ENCODE data around the gene ZFP62. TPM values are rescaled to one million over a fixed set of nuclear protein-coding genes. Genes with fewer than 3 reads are reported as not detected.

ZFP62 gene
- total RNA-seq, 2 experiments from 2014 or later, result 21.2 to 23.7 TPM

GRCh38 chr5:180801596-180802324 lies 59.3 kb downstream of the ZFP62 start:
- Mint-ChIP-seq H3K27ac (peak overlapping the region; percentile 89), H3K27me3 (no peaks in the 10 kb centered on the region), H3K9me3 (no peaks in the 10 kb centered on the region), H3K4me3 (peak overlapping the region; percentile 90), H3K4me1 (peaks cover 71% of the 10 kb centered on the region), H3K36me3 (peaks cover 58% of the 10 kb centered on the region)
- no peak for DNase-seq

- no peaks in the 10 kb centered on the region for H3K27me3 Mint-ChIP-seq
- H3K9me3 Mint-ChIP-seq, result no peaks in the 10 kb centered on the region
- peaks cover 70% of the 10 kb centered on the region for H3K4me1 Mint-ChIP-seq
- no peak for DNase-seq
- peak overlapping the region; percentile 89 for H3K27ac Mint-ChIP-seq
- H3K36me3 Mint-ChIP-seq, result peaks cover 54% of the 10 kb centered on the region
- peak overlapping the region; percentile 59 for H3K4me3 Mint-ChIP-seq
Measured at GRCh38 chr5:180799902-180800801, 60.9 kb downstream of the ZFP62 start.

GRCh38 chr5:180799194-180799593 lies 61.9 kb downstream of the ZFP62 start:
- Mint-ChIP-seq H3K4me3 (peak overlapping the region; percentile 26), H3K27me3 (no peaks in the 10 kb centered on the region), H3K36me3 (peaks cover 49% of the 10 kb centered on the region), H3K27ac (peak overlapping the region; percentile 49), H3K4me1 (peaks cover 69% of the 10 kb centered on the region), H3K9me3 (no peaks in the 10 kb centered on the region)
- no peak for DNase-seq

DNA sequence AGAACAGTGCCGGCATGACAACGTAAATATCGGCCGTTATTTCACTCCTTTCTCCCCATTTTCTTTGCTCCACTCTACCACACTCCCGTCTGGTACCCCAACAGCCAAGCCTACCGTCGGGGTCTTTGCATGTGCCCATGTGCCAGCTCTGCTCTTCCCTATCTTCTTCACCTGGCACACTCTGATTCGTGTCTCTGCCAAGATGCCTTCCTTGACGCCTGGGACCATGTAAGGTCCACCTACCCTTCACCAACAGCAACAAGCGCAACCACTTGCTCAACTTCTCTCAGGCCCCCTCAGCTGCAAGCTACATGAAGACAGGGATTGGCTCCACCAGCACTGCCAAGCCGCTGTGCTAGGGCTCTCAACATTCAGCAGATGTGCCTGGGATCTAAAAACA lies 62.9 kb downstream of the ZFP62 start:
- H3K27me3 Mint-ChIP-seq, result no peaks in the 10 kb centered on the region
- H3K9me3 Mint-ChIP-seq, result no peaks in the 10 kb centered on the region
- peak overlapping the region; percentile 38 for H3K27ac Mint-ChIP-seq
- H3K4me1 Mint-ChIP-seq, result peaks cover 73% of the 10 kb centered on the region
- H3K4me3 Mint-ChIP-seq, result no peak overlapping the region
- DNase-seq, result no peak
- peaks cover 48% of the 10 kb centered on the region for H3K36me3 Mint-ChIP-seq

Other genes with a start within 250 kb of the ZFP62 start
- gene FLT4, start 211.7 kb downstream of the ZFP62 start, total RNA-seq, result 1 to 10 TPM; 5.2 to 6.0 TPM
- gene OR2Y1, start 121.2 kb downstream of the ZFP62 start, total RNA-seq, result not detected
- 100 to 1,000 TPM in 1 of 2 experiments, 10 to 100 TPM in 1; 99.1 to 101 TPM for gene MGAT1, start 58.5 kb downstream of the ZFP62 start, total RNA-seq
- under 1 TPM; 0.12 to 0.20 TPM for gene BTNL8, start 37.9 kb upstream of the ZFP62 start, total RNA-seq
- gene BTNL3, start 127.6 kb upstream of the ZFP62 start, total RNA-seq, result not detected
- gene BTNL9, start 179.0 kb upstream of the ZFP62 start, total RNA-seq, result under 1 TPM in 1 of 2 experiments, not detected in 1; 0.12 TPM